Vagina (tissue), 2 donors: ENCODE data around the gene CREB3L2. TPM values are rescaled to one million over a fixed set of nuclear protein-coding genes. Genes with fewer than 3 reads are reported as not detected.
A peak's percentile ranks its signal among the peaks of the same experiment; 100 is the strongest.

Experiments used
- DNase-seq, 2 donors: peaks; one replicate each; pipeline ENCODE4 v3.0.0-alpha.2; 2017; ENCODE audit errors: extremely low spot score in 2 of 2
- H3K27ac ChIP-seq: fragments of 200-600 bp; sonication (generic); one replicate; pipeline ENCODE4 v1.5.1; 2019
- H3K27me3 ChIP-seq: fragments of 200-600 bp; sonication (generic); one replicate; pipeline ENCODE4 v1.5.1; 2019
- H3K36me3 ChIP-seq, 2 donors: fragments of 200-600 bp; sonication (generic); one replicate each; pipeline ENCODE4 v1.5.1; 2017 to 2019
- H3K4me1 ChIP-seq: fragments of 200-600 bp; sonication (generic); one replicate; pipeline ENCODE4 v1.5.1; 2019
- H3K4me3 ChIP-seq, 2 donors: fragments of 200-600 bp; sonication (generic); 1 replicate in 1 of 2; 2 replicates in 1 of 2; pipeline ENCODE4 v1.5.1; 2016 to 2019
- H3K9me3 ChIP-seq: fragments of 200-600 bp; sonication (generic); one replicate; pipeline ENCODE4 v1.5.1; 2019
- POLR2A ChIP-seq, 2 donors: fragments of 450-650 bp; IDR thresholded peaks; one replicate each; pipeline ENCODE4 v1.6.1; 2017; ENCODE audit warnings: antibody characterized with exemption in 2 of 2, mild to moderate bottlenecking in 2 of 2, moderate library complexity in 2 of 2
- POLR2AphosphoS5 ChIP-seq, 2 donors: sonication (generic); formaldehyde crosslinking; IDR thresholded peaks; one replicate each; pipeline ENCODE4 v1.9.0; 2017; ENCODE audit warnings: antibody characterized with exemption in 2 of 2, mild to moderate bottlenecking in 2 of 2, low read depth in 1 of 2; ENCODE audit not compliant: insufficient read depth in 1 of 2
- intact Hi-C: fragments of 100-400 bp; cut with DNase I; formaldehyde crosslinking; loops from one replicate; pipeline ENCODE4 v1.15.1; 2023
- total RNA-seq: library from RNA; depleted of rRNA; stranded (reverse); fragments of >200 nt; gene quantifications from one replicate; pipeline ENCODE4 v1.2.3, GENCODE V29; 2016
- TF ChIP-seq, protein P1 (sequence below), 3 experiments: fragments of 450-650 bp in 2 of 3; fragments of 200-600 bp in 1 of 3; sonication (generic) in 1 of 3; IDR thresholded peaks; one replicate each; pipeline ENCODE4 v1.5.1; 2017 to 2019; ENCODE audit warnings: antibody characterized with exemption in 3 of 3, mild to moderate bottlenecking in 2 of 3, moderate library complexity in 2 of 3

Gene CREB3L2
- total RNA-seq, 1 donor from 2014 or later, result 28.7 TPM

DNA sequence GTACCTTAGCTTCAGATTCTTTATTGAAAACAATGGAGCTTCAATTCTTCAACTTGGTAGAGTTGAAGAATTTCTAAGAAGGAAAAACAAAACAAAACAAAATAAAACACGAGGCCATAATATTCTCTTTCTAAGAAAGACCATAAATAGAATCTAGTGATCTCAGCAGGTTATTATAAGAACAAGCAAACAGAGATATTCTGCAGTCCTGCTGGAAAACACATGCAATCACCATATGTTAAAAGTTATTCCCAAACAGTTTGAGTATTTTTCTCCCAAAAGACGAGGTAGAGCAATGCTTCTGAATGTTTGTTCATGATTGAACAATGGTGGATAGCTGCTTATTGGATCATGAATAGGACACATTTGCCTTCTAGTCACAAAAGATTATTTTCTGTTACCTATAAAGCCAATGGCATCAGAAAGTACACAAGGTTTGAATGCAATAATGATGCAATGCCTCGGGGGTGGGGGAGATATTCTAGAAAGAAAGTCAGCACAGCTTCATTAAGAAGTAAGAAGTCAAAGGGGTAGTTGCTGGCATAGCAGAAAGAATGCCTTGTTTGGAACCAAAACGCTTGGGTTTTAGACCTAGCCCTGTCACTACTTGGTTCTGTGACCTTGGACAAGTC, 59.3 kb downstream of the CREB3L2 start:
- Histone ChIP-seq H3K9me3 (no peaks in the 10 kb centered on the region), H3K36me3 (no peaks in the 10 kb centered on the region), H3K4me3 (no peak overlapping the region), H3K27me3 (no peaks in the 10 kb centered on the region), H3K27ac (peak overlapping the region; percentile 35), H3K4me1 (peaks cover 26% of the 10 kb centered on the region)
- no peak for DNase-seq
- intact Hi-C loops, result no loop called here
- TF ChIP-seq POLR2A (IDR thresholded peaks at IDR 0.05), result no peak
- TF ChIP-seq POLR2AphosphoS5 (IDR thresholded peaks at IDR 0.05; ENCODE audit: insufficient read depth in 1 of 2, low read depth in 1 of 2), result no peak
- TF ChIP-seq, protein P1, sequence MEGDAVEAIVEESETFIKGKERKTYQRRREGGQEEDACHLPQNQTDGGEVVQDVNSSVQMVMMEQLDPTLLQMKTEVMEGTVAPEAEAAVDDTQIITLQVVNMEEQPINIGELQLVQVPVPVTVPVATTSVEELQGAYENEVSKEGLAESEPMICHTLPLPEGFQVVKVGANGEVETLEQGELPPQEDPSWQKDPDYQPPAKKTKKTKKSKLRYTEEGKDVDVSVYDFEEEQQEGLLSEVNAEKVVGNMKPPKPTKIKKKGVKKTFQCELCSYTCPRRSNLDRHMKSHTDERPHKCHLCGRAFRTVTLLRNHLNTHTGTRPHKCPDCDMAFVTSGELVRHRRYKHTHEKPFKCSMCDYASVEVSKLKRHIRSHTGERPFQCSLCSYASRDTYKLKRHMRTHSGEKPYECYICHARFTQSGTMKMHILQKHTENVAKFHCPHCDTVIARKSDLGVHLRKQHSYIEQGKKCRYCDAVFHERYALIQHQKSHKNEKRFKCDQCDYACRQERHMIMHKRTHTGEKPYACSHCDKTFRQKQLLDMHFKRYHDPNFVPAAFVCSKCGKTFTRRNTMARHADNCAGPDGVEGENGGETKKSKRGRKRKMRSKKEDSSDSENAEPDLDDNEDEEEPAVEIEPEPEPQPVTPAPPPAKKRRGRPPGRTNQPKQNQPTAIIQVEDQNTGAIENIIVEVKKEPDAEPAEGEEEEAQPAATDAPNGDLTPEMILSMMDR (IDR thresholded peaks at IDR 0.05), result no peak

DNA sequence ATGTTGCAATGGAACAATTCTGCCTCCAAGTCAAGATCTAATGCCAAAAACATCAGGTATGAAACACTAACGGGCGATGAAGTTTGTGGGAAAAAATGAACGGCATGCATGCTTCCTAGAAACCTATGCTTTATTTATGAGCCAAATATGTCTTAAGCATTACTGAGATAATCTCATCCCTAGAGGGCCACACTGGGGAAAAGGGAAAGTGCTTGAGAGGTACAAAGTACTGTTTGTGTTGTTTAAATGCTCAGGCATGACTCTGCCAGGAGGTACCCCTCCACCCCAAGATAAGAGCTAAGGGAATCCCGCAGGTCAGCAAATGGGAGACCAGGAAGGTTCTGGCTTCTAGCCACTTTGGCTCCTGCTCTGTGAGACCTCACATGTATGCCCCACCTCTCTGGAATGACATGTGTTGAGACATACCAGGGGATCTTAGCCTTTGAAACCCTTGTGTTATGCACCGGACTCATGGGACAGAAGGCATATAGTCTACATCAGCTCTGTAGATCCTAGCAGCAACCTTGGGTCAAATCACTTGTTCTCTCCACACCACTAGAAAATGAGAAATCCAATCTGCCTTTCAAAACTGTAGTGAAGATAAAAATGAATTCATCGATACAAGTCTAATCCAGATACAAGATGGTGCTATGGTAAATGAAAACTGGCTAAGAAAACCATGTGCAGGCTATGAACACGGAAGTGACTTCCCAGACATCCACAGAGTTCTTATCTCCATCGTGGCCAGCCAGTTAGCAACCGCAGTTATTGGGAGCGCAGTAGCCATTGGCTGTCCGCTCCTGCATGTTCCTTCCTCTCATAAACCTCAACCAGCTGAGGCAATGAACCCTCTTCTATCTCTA, 61.0 kb downstream of the CREB3L2 start:
- intact Hi-C loops, result no loop called here
- no peaks in the 10 kb centered on the region for H3K27me3 ChIP-seq
- TF ChIP-seq, protein P1 (IDR thresholded peaks at IDR 0.05), result no peak
- TF ChIP-seq POLR2A (IDR thresholded peaks at IDR 0.05) (no peak), POLR2AphosphoS5 (IDR thresholded peaks at IDR 0.05; ENCODE audit: insufficient read depth in 1 of 2, low read depth in 1 of 2) (no peak)
- H3K4me3 ChIP-seq, result no peak overlapping the region
- no peaks in the 10 kb centered on the region for H3K9me3 ChIP-seq
- H3K36me3 ChIP-seq, result no peaks in the 10 kb centered on the region
- no peak overlapping the region for H3K27ac ChIP-seq
- H3K4me1 ChIP-seq, result peaks cover 42% of the 10 kb centered on the region
- DNase-seq, result no peak

DNA sequence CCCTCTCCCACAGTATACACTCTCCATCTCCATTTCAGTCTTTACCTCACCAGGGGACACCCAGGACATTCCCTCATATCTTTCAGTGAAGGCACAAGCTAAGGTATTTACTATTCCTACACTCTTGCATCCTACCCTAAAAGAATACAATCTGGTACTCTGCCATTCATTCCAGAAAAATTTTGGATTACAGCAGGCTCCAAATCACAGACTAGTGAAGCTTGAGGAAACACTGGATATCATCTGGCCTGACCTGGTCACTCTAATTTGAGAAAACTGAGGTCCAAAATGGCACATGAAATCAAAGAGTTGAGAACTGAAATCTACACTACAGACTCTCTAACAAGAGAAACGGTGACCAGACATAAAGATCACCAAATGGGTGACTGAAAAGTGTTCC, 61.7 kb downstream of the CREB3L2 start:
- H3K27me3 ChIP-seq, result no peaks in the 10 kb centered on the region
- DNase-seq, result no peak
- TF ChIP-seq POLR2AphosphoS5 (IDR thresholded peaks at IDR 0.05; ENCODE audit: insufficient read depth in 1 of 2, low read depth in 1 of 2), result no peak
- TF ChIP-seq, protein P1 (IDR thresholded peaks at IDR 0.05), result no peak
- TF ChIP-seq POLR2A (IDR thresholded peaks at IDR 0.05), result no peak
- H3K36me3 ChIP-seq, result no peaks in the 10 kb centered on the region
- intact Hi-C loops, result no loop called here
- H3K27ac ChIP-seq, result no peak overlapping the region
- H3K4me1 ChIP-seq, result peaks cover 47% of the 10 kb centered on the region
- no peak overlapping the region for H3K4me3 ChIP-seq
- no peaks in the 10 kb centered on the region for H3K9me3 ChIP-seq

DNA sequence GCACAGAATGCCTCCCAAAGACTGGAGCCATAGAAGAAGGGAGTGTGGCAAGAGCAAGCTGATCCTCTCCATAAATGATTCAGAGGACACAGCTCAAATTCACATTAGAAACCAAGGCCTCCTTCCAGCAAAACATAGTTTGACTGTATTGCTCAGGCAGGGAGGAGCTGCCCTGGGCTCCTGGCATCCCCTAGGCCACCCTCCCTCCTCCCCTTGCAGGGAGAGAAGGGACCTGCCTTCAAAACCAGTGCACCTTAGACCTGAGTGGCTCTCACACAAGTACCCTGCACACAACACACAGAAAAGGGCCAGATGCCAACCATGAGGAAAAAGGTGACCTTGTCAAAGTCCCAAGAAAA, 64.7 kb downstream of the CREB3L2 start:
- intact Hi-C loops, result loop anchor here (10.0 kb wide), 1 partner anchor 48 kb away; no protein-coding TSS in a partner anchor
- H3K36me3 ChIP-seq, result no peaks in the 10 kb centered on the region
- no peak for TF ChIP-seq POLR2AphosphoS5 (IDR thresholded peaks at IDR 0.05; ENCODE audit: insufficient read depth in 1 of 2, low read depth in 1 of 2)
- TF ChIP-seq POLR2A (IDR thresholded peaks at IDR 0.05), result no peak
- TF ChIP-seq, protein P1 (IDR thresholded peaks at IDR 0.05), result no peak
- no peaks in the 10 kb centered on the region for H3K9me3 ChIP-seq
- no peaks in the 10 kb centered on the region for H3K27me3 ChIP-seq
- no peak overlapping the region for H3K4me3 ChIP-seq
- peaks cover 51% of the 10 kb centered on the region for H3K4me1 ChIP-seq
- H3K27ac ChIP-seq, result no peak overlapping the region
- no peak for DNase-seq
